GM04503 (cell line): ENCODE data around the gene MAP4K5.
"Not testable (repeated sequence)": the region's sequence is repeated elsewhere in the genome, so short reads cannot be mapped to it uniquely, and the experiment has no call there.

Source experiments
- DNase-seq: peaks from one replicate; pipeline ENCODE4 v3.0.0-alpha.2; 2012; ENCODE audit warnings: low read depth

Gene MAP4K5

DNA sequence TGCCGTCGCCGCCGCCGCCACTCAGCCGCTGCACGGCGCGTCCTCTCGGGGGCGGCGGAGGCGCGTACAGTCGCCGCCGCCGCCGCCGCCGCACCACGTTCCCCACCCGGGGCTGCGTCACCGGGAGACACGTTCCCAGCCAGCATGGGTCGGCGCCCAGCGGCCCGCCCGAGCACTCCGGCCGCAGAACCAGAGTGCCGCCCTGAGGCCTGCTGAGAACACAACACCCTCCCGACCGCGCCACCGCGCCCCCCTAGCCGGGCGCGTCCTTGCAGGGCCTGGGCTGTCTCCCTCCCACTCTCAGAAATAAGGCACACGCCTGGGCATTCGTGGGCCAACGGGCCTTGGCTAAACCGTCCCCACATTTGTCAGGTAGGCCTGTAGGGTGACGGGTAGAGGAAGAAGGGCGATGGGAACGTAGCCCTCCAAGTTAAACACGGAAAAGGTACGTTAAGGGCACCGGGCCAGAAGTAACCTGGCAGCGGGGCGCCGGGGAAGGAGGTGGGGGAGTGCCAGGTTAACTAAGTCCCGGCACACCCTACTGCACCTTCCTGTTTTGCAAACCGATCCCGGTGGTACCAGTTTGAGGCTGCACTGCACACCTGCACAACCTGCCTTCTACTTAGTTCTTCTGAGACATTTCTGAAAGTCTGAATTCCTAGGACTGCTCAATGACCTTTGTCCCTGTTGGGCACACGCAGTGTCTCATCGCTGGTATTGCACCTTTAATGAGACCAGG is at the start of gene MAP4K5:
Gene MAP4K5, minus strand, starts transcription at position 68 of the 739 bp plus-strand sequence. CDS start 520 bp downstream, outside the sequence.
- no peak for DNase-seq

GRCh38 chr14:50578433-50578832 is 46.1 kb upstream of the MAP4K5 start:
- no peak for DNase-seq

GRCh38 chr14:50577982-50578381 is 45.6 kb upstream of the MAP4K5 start:
- DNase-seq, result no peak

- no peak for DNase-seq
Observed at GRCh38 chr14:50575769-50576168, 43.4 kb upstream of the MAP4K5 start.

DNA sequence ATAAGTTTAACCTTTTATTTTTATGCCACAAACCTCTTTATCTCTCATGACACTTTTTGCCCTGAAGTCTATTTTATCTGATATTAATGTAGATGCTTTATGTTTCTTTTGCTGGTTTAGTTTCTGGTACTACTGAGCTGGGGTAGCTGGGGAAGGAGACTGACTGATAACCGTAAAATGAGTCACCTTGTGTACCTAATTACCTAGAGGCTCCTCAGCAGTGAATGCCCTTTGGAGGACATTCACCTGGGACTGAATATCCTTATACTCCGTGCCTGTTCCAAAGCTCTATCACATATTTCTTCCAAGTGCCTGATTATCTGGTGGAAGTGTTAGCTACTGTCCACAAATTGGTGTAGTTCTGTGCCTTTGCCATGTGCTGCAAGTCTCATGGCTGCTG is 41.5 kb upstream of the MAP4K5 start:
- DNase-seq, result no peak

- DNase-seq, result no peak
Observed at GRCh38 chr14:50569714-50570274, 37.4 kb upstream of the MAP4K5 start.

- DNase-seq, result no peak
Observed at GRCh38 chr14:50562841-50563240, 30.5 kb upstream of the MAP4K5 start.

DNA sequence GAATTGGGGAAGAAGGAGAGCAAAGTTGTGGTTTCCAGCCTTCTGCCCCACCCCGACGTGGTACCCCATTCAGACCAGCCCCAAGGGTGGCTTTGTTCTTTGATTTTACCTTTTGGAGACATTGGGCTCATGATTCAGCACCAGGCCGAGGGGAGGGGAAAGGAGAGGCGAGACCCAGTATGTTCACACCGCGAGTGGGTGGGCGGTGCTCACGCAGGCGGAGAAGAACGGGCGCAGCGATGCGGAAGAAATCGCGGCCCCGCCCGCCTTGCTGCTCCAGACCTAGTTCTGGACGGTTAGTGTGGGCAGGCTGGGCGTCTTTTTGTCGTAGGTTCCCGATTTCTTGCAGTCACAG is 28.5 kb upstream of the MAP4K5 start:
- DNase-seq, result peak; percentile 9

GRCh38 chr14:50559990-50560930 is 27.9 kb upstream of the MAP4K5 start, which contains the start of gene ATL1:
ATL1 (plus strand) TSS chr14:50560145; CDS start chr14:50560266, 121 bp downstream.
- DNase-seq, result peak; percentile 21

- DNase-seq, result not testable (repeated sequence)
Observed at GRCh38 chr14:50552796-50553195, 20.4 kb upstream of the MAP4K5 start.

GRCh38 chr14:50551877-50552276 is 19.5 kb upstream of the MAP4K5 start:
- DNase-seq, result no peak

GRCh38 chr14:50550294-50550693 is 17.9 kb upstream of the MAP4K5 start:
- no peak for DNase-seq

- no peak for DNase-seq
Observed at GRCh38 chr14:50545618-50546017, 13.2 kb upstream of the MAP4K5 start.

- DNase-seq, result no peak
Observed at GRCh38 chr14:50544911-50545310, 12.5 kb upstream of the MAP4K5 start.

DNA sequence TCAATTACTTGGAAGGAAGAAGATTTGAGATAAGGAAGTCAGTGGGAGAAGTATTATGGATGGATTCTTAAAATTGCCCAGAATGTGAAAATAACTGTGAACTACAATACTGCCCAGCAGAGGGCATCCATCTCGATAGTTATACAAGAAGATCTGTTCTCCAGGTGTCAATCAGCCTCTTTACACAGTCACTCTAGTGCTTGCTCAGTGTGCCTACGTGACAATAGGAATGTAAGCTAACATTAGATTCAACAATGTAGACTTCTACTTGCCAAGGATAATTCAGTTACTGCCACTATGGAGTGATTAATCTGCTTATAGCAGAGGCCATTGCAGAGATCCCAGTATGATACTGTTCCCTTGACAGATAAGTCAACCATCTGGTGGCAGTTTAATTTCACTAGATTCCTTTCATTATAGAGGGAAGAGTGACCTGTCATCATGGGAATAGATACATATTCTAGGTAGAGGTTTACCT is 10.6 kb upstream of the MAP4K5 start:
- no peak for DNase-seq

DNA sequence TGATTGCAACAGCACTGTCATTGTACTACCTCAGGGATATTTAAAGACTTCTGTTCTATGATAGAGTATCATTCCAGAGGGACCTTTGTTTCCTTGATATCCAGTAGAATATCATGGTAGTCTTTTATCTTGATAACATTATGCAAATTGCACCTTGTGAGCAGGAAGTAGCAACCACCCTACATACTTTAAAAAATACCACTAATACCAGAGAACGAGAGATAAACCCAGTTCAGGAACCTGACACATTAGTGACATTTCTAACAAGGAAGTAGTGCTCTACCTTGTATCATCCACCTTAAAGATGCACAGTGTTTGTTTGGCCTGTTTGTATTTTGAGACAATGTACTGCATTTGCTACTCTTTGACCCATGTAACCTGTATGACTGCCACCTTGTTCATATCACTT is 8.8 kb upstream of the MAP4K5 start:
- no peak for DNase-seq

DNA sequence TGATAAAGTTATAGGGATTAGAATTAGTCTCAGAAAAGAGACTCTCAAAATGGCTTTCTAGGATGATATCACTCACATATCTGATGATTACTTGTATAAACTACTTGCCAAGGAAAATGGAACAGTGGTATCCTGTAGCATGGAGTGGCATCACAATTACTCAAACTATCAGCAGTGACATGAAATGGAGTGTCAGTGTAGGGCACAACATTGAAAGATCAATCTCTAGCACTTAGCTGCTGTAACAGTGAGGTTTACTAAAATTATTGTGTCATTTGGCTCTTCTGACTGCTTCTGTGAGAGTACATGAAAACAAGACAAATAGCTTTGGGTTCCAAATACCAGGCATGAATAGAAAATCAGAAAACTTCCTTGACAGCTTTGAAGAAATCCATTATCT is 6.7 kb upstream of the MAP4K5 start:
- no peak for DNase-seq

DNA sequence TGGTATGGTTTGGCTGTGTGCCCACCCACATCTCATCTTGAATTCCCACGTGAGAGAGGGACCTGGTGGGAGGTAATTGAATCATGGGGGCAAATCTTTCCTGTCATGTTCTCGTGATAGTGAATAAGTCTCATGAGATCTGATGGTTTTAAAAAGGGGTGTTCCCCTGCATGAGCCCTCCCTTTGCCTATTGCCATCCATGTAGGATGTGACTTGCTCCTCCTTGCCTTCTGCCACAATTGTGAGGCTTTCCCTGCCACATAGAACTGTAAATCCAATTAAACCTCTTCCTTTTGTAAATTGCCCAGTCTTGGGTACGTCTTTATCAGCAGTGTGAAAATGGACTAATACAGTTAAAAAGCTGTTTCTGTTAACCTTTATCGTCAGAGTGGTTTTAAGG is 5.7 kb upstream of the MAP4K5 start:
- not testable (repeated sequence) for DNase-seq

DNA sequence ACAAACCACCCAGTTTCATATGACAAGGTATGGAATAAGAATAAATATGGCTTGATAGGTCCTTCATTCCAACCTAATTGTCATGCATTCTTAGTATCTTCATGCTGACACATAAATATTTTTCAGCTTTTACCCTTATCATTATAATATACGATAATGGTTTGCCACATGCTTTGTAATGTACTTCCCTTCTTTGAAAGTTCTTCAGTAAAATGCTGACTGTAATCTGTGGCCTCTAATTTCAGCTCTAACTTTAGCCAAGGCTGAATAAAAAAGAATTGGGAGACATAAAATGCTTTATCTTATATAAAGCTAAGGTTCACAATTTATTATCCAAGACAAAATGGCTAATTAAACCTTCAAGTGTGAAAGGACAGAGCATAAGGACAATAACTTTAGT is 2.6 kb upstream of the MAP4K5 start:
- DNase-seq, result no peak

- no peak for DNase-seq
Observed at GRCh38 chr14:50534416-50534815, 2.0 kb upstream of the MAP4K5 start.

DNA sequence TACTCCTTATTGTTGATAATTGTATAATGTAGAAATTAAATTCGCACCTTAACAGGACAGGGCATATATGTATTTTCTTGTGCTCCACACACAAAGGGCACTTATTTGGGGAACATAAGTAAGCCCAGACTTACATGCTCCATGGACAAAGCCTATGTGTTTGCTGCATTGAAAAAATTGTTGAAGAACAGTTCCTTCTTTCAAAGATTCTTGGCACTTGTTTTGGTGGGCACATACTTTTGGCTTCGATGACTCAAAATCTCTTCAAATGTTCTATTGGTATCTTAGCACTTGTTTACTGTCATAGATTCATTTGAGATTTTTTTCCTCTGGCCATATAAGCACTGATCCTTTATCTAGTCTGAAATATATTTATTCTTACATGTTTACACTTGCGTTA is 1.4 kb upstream of the MAP4K5 start:
- DNase-seq, result no peak

DNA sequence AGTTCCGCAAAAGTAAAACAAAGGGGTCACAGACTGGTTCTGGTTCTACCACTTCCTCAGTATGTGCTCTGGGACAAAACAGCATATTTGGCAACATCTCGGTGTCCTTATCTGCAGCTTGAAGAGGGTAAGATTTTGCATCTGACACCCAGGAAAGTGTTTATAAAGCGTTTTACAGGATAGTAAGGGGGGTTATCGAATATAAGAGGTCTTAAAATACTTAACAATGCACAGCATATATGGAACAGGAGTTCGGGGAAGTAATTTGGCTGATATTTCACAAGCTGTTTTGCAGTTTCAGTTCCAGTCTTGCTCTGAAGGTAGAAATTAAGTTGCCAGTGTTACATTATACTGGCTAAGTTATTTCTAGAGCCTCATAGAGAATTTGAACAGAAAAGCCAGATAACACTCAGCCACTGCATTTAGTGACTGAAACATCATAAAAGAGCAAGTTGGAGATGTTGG is 904 bp upstream of the MAP4K5 start:
- no peak for DNase-seq
